Heart left ventricle (tissue), 16 donors: ENCODE measurements around the gene TAF11L11. TPM values are rescaled to one million over a fixed set of nuclear protein-coding genes. Genes with fewer than 3 reads are reported as not detected.
"Not testable (repeated sequence)": the region's sequence is repeated elsewhere in the genome, so short reads cannot be mapped to it uniquely, and the experiment has no call there.

Experiments used
- ATAC-seq, 4 donors: fragments of 200-7000 bp; cut with Tn5 transposase; one replicate each; pipeline ENCODE4 v1.9.1; 2020 to 2022; ENCODE audit warnings: moderate library complexity in 4 of 4, mild to moderate bottlenecking in 3 of 4, moderate number of reproducible peaks in 1 of 4
- DNase-seq, 5 donors: peaks; one replicate each; pipeline ENCODE4 v3.0.0-alpha.2; 2020
- H3K27ac ChIP-seq, 12 donors: fragments of 200-600 bp; sonication (generic) in 4 of 12; one replicate each; pipeline versions ENCODE4 v1.5.0 to v1.8.0; 2016 to 2022; ENCODE audit warnings: mild to moderate bottlenecking in 2 of 12
- H3K27me3 ChIP-seq, 9 donors: fragments of 200-600 bp; sonication (generic) in 2 of 9; one replicate each; pipeline versions ENCODE4 v1.5.1 to v1.8.0; 2016 to 2022; ENCODE audit warnings: mild to moderate bottlenecking in 3 of 9
- H3K36me3 ChIP-seq, 9 donors: fragments of 200-600 bp; sonication (generic) in 2 of 9; one replicate each; pipeline versions ENCODE4 v1.5.0 to v1.8.0; 2018 to 2022; ENCODE audit warnings: mild to moderate bottlenecking in 2 of 9
- H3K4me1 ChIP-seq, 12 donors: fragments of 200-600 bp; sonication (generic) in 4 of 12; one replicate each; pipeline versions ENCODE4 v1.5.0 to v1.8.0; 2016 to 2022; ENCODE audit warnings: mild to moderate bottlenecking in 3 of 12
- H3K4me3 ChIP-seq, 12 donors: fragments of 200-600 bp; sonication (generic) in 4 of 12; one replicate each; pipeline versions ENCODE4 v1.5.0 to v1.8.0; 2017 to 2022; ENCODE audit warnings: mild to moderate bottlenecking in 9 of 12, moderate library complexity in 4 of 12
- H3K9me3 ChIP-seq, 12 donors: fragments of 200-600 bp; sonication (generic) in 4 of 12; one replicate each; pipeline versions ENCODE4 v1.5.0 to v1.8.0; 2016 to 2022; ENCODE audit warnings: mild to moderate bottlenecking in 1 of 12
- CTCF ChIP-seq, 12 donors: fragments of 200-600 bp; sonication (generic) in 4 of 12; IDR thresholded peaks; one replicate each; pipeline versions ENCODE4 v1.5.0 to v1.8.0; 2018 to 2022; ENCODE audit warnings: antibody characterized with exemption in 12 of 12, mild to moderate bottlenecking in 5 of 12
- POLR2A ChIP-seq, 2 donors: fragments of 450-650 bp; IDR thresholded peaks; one replicate each; pipeline ENCODE4 v1.6.1; 2017; ENCODE audit warnings: antibody characterized with exemption in 2 of 2, mild to moderate bottlenecking in 2 of 2, moderate library complexity in 2 of 2
- WGBS, 4 donors: extraction: QIAGEN DNeasy Blood & Tissue Kit in 2 of 4; methylation state at CpG; one replicate each; pipeline versions ENCODE4 v1.1.5 to v1.1.7; 2013 to 2018; 5-methylcytosine and 5-hydroxymethylcytosine counted together
- intact Hi-C, 10 donors: fragments of 100-400 bp; cut with DNase I; formaldehyde crosslinking; loops; one replicate each; pipeline versions ENCODE4 v1.11.1 to v1.14.2; 2022
- long read RNA-seq, 3 donors: library from polyadenylated mRNA; unstranded; transcript quantifications; one replicate each; pipeline ENCODE4 v2.0.0, GENCODE V29; 2020 to 2021
- polyA plus RNA-seq, 2 donors: library from polyadenylated mRNA; stranded (reverse); fragments of 200-250 nt; gene quantifications; one replicate each; pipeline ENCODE4 v1.2.3, GENCODE V29; 2013
- total RNA-seq, 9 donors: library from RNA; depleted of rRNA in 2 of 9; stranded (reverse); fragments of >200 nt in 2 of 9; fragmentation: NEBNext Ultra II Directional in 3 of 9; extraction: Animal tissue kit (Norgen Biotek cat#: 25700) in 3 of 9; gene quantifications; one replicate each; pipeline versions ENCODE4 v1.1.0 to v1.2.4, GENCODE V29; 2016 to 2023
- donor health status: ischemic (EF 13 %, LVEDD 7.1; RV severe dilation, severe dysfunction).
- donor health status: healthy with polysubstance abuse.
- donor health status: DM: no; HTN: yes; CAD: no.
- donor health status: DM: no; HTN: no; CAD: no.
- donor health status: ischemic (EF 25% LVEDD 6.9; RV normal size, moderate dysfunction).
- donor health status: ischemic (EF 25% LVEDD 5.7; RV mildly dilated, moderate dysfunction).
- donor health status: healthy.
- donor health status: DM: yes; HTN: yes; CAD: no.
- donor health status: ischemic (EF 35%, LVEDD 5.7; RV mildly dilated, moderate dysfunction).
- donor health status: nonischemic (EF 11% LVEDD 7.7; RV severe dilation, severe dysfunction).
- donor health status: DM: yes; HTN: yes; CAD: no.
- donor health status: PGD.
- donor health status: ischemic (EF 29% LVEDD 5.4; RV normal size, mild dysfunction).
- donor health status: nonischemic (EF 23%, LVEDD 6.1; RV moderate dilation, normal function).

TAF11L11 gene
- total RNA-seq (not detected), polyA plus RNA-seq (not detected)
- long read RNA-seq, donor 1, result 0 reads
- long read RNA-seq, donor 2, result 0 reads
- long read RNA-seq, donor 3, result 0 reads

DNA sequence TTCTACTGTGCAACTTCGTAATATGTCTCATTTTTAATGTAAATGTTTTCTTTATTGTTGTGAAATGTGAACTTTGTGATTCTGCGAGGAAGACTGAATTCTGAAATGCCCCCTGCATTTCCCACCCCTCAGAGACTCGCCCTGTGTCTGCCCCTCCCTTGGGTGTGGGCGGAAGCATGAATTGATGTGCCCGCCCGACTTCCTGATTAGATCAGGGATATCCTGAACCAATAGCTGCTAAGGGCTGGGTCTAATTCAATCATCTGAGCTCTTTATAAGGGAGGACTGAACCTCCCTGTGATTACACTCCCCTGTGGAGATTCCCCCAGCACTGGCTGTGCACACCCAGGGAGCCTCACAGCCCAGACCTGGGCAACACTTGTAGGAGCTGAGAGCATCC lies at the start of gene TAF11L11:
TSS of gene TAF11L11 (plus strand) at position 304 of the 400 bp plus-strand sequence.
- H3K36me3 ChIP-seq, intact Hi-C loops, ATAC-seq, DNase-seq, H3K4me1 ChIP-seq, H3K4me3 ChIP-seq, H3K9me3 ChIP-seq, H3K27ac ChIP-seq, H3K27me3 ChIP-seq: not testable (repeated sequence)
- WGBS, 4 donors, result 48 to 66% (median 54%) methylated on average over 6 of the region's 6 CpGs

DNA sequence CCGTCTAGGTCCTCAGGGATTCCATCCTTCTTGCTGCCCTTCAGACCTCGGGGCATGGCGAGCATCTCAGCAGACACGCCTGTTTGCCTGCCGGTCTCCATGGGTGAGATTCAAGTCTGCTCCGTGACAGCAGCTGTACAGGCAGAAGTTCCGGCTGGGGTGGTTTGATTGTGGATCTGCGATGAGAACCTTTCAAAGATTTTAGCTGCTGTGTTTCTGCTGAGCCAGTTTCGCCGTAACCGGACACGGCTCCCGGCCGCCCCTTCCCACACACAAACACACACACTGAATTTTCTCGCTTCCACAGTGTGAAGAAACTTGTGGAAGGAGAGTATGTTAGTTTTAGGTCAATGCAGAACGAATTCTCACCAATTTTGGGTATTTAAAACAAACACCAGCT lies 18.3 kb upstream of the TAF11L11 start, which contains the start of gene TAF11L7:
TSS of gene TAF11L7 (minus strand) at position 101 of the 400 bp plus-strand sequence.
- H3K9me3 ChIP-seq, H3K27ac ChIP-seq, H3K36me3 ChIP-seq, H3K27me3 ChIP-seq, ATAC-seq, DNase-seq, intact Hi-C loops, H3K4me3 ChIP-seq, H3K4me1 ChIP-seq: not testable (repeated sequence)
- WGBS, 4 donors, result no CpG with 5 or more reads among the region's 16 CpGs

DNA sequence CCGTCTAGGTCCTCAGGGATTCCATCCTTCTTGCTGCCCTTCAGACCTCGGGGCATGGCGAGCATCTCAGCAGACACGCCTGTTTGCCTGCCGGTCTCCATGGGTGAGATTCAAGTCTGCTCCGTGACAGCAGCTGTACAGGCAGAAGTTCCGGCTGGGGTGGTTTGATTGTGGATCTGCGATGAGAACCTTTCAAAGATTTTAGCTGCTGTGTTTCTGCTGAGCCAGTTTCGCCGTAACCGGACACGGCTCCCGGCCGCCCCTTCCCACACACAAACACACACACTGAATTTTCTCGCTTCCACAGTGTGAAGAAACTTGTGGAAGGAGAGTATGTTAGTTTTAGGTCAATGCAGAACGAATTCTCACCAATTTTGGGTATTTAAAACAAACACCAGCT lies 13.1 kb upstream of the TAF11L11 start, which contains the start of gene TAF11L8:
TSS of gene TAF11L8 (minus strand) at position 101 of the 400 bp plus-strand sequence.
- H3K4me1 ChIP-seq, H3K27me3 ChIP-seq, H3K36me3 ChIP-seq, H3K4me3 ChIP-seq, ATAC-seq, H3K9me3 ChIP-seq, DNase-seq, H3K27ac ChIP-seq, intact Hi-C loops: not testable (repeated sequence)
- WGBS, 4 donors, result no CpG with 5 or more reads among the region's 16 CpGs

GRCh38 chr5:17594255-17594654 lies 9.7 kb upstream of the TAF11L11 start, which contains the start of gene TAF11L9:
TAF11L9 (minus strand) TSS chr5:17594394.
- DNase-seq, ATAC-seq, H3K27me3 ChIP-seq, H3K27ac ChIP-seq, H3K4me3 ChIP-seq, intact Hi-C loops, H3K4me1 ChIP-seq, H3K9me3 ChIP-seq, H3K36me3 ChIP-seq: not testable (repeated sequence)
- WGBS, 4 donors, result 87 to 95% (median 92%) methylated on average over 9 to 13 of the region's 15 CpGs

GRCh38 chr5:17597728-17598127 lies 6.3 kb upstream of the TAF11L11 start, which contains the start of gene TAF11L10:
TAF11L10 (minus strand) TSS chr5:17597828.
- H3K36me3 ChIP-seq, H3K27me3 ChIP-seq, H3K27ac ChIP-seq, DNase-seq, H3K9me3 ChIP-seq, intact Hi-C loops, H3K4me1 ChIP-seq, H3K4me3 ChIP-seq, ATAC-seq: not testable (repeated sequence)
- no CpG with 5 or more reads among the region's 15 CpGs for WGBS, 4 donors

- H3K4me3 ChIP-seq, result no peak overlapping the region
- TF ChIP-seq CTCF (IDR thresholded peaks at IDR 0.05) (no peak), POLR2A (IDR thresholded peaks at IDR 0.05) (no peak)
- no peaks in the 10 kb centered on the region for H3K4me1 ChIP-seq
- intact Hi-C loops, result no loop called here
- H3K9me3 ChIP-seq, result no peaks in the 10 kb centered on the region
- H3K36me3 ChIP-seq, result no peaks in the 10 kb centered on the region
- DNase-seq (no peak), ATAC-seq (no peak)
- H3K27me3 ChIP-seq, result no peaks in the 10 kb centered on the region
- H3K27ac ChIP-seq, result no peak overlapping the region
- 87 to 96% (median 91%) methylated on average over 12 to 14 of the region's 14 CpGs for WGBS, 4 donors
These were observed 968 bp downstream of the TAF11L11 start for GRCh38 chr5:17604951-17605350.

- H3K36me3 ChIP-seq, H3K27ac ChIP-seq, H3K27me3 ChIP-seq, intact Hi-C loops, ATAC-seq, H3K4me3 ChIP-seq, H3K9me3 ChIP-seq, DNase-seq, H3K4me1 ChIP-seq: not testable (repeated sequence)
- WGBS, 4 donors, result 78 to 88% (median 83%) methylated on average over 4 of the region's 4 CpGs
These were observed 3.5 kb downstream of the TAF11L11 start for GRCh38 chr5:17607461-17607860.

- 53 to 67% (median 65%) methylated on average over 2 of the region's 2 CpGs for WGBS, 4 donors
- H3K27ac ChIP-seq, intact Hi-C loops, DNase-seq, H3K9me3 ChIP-seq, ATAC-seq, H3K27me3 ChIP-seq, H3K4me1 ChIP-seq, H3K36me3 ChIP-seq, H3K4me3 ChIP-seq: not testable (repeated sequence)
These were observed 6.1 kb downstream of the TAF11L11 start, which contains the start of gene TAF11L12 for GRCh38 chr5:17610092-17610491. TAF11L12 (plus strand) TSS chr5:17610392.
